GM12878 (cell line): ENCODE results near the gene CSMD2. TPM values are rescaled to one million over a fixed set of nuclear protein-coding genes. Genes with fewer than 3 reads are reported as not detected.

Experiments used
- ATAC-seq: fragments of 200-7000 bp; cut with Tn5 transposase; 3 replicates; pipeline ENCODE4 v1.9.1; 2020; ENCODE audit warnings: mild to moderate bottlenecking, moderate library complexity
- BruUV-seq: library from RNA; stranded (reverse); fragments of 400-500 nt; replicated peaks from 2 replicates; lab custom pipeline; 2021; lab: Mats Ljungman, UMichigan
- CTCF ChIA-PET: fragments of 300-600 bp; sonication (Branson Sonifier 250); formaldehyde crosslinking; extraction: SDS; loops from one replicate; lab custom pipeline; 2021; ENCODE audit warnings: inconsistent platforms; lab: Yijun Ruan, JAX
- POLR2A ChIA-PET: fragments of 350-600 bp; formaldehyde crosslinking; extraction: SDS; loops from one replicate; lab custom pipeline; 2021; ENCODE audit warnings: inconsistent platforms; lab: Charles Lee
- RAD21 ChIA-PET: fragments of 300-600 bp; sonication (Branson Sonifier 250); formaldehyde crosslinking; loops from one replicate; lab custom pipeline; 2023; ENCODE audit warnings: antibody characterized with exemption; ENCODE audit not compliant: unreplicated experiment; lab: Charles Lee
- SMC1A ChIA-PET: fragments of 300-600 bp; sonication (Branson Sonifier 250); formaldehyde crosslinking; loops from one replicate; lab custom pipeline; 2023; ENCODE audit not compliant: unreplicated experiment, uncharacterized antibody; lab: Charles Lee
- DNase-seq: peaks from one replicate; pipeline ENCODE4 v3.0.0-alpha.2; 2011; ENCODE audit warnings: low read depth, low spot score
- FAIRE-seq: peaks from 3 replicates; lab custom pipeline; 2011; peaks lifted over from hg19 to GRCh38; lab: Jason Lieb, UNC
- H2AFZ ChIP-seq: 2 replicates; pipeline ENCODE4 v1.6.0; 2011; ENCODE audit warnings: low read depth, low read length, control low read depth; ENCODE audit not compliant: control insufficient read depth
- H3K27ac ChIP-seq: 2 replicates; pipeline ENCODE4 v1.5.1; 2011; ENCODE audit warnings: control low read depth; ENCODE audit not compliant: control insufficient read depth, insufficient read depth
- H3K27me3 ChIP-seq, 2 experiments: replicated peaks in 1 of 2; 2 replicates each; pipeline versions ENCODE4 v1.6.0 to v1.6.1; 2011; ENCODE audit warnings: low read length in 1 of 2; ENCODE audit not compliant: control insufficient read depth in 2 of 2, insufficient read depth in 2 of 2
- H3K36me3 ChIP-seq, 2 experiments: 2 replicates each; pipeline ENCODE4 v1.5.1; 2011; ENCODE audit warnings: low read length in 1 of 2; ENCODE audit not compliant: control insufficient read depth in 2 of 2, insufficient read depth in 2 of 2
- H3K4me1 ChIP-seq: 2 replicates; pipeline ENCODE4 v1.6.1; 2011; ENCODE audit warnings: mild to moderate bottlenecking, low read length, moderate library complexity, mixed read lengths; ENCODE audit not compliant: control insufficient read depth, insufficient read depth
- H3K4me2 ChIP-seq: 2 replicates; pipeline ENCODE4 v1.6.0; 2011; ENCODE audit warnings: control low read depth; ENCODE audit not compliant: control insufficient read depth, insufficient read depth
- H3K4me3 ChIP-seq: fragments of 200-600 bp; sonication (generic); 2 replicates; pipeline ENCODE4 v1.5.1; 2016
- H3K79me2 ChIP-seq: 2 replicates; pipeline ENCODE4 v1.6.0; 2011; ENCODE audit warnings: low read length; ENCODE audit not compliant: control insufficient read depth, insufficient read depth
- H3K9ac ChIP-seq: 2 replicates; pipeline ENCODE4 v1.8.0; 2011; ENCODE audit warnings: low read length, control low read depth, mixed read lengths; ENCODE audit not compliant: control insufficient read depth, insufficient read depth
- H3K9me3 ChIP-seq: replicated peaks from 3 replicates; pipeline ENCODE4 v1.5.1; 2011; ENCODE audit warnings: mild to moderate bottlenecking, low read length; ENCODE audit not compliant: control insufficient read depth, insufficient read depth
- H4K20me1 ChIP-seq: 2 replicates; pipeline ENCODE4 v1.6.0; 2011; ENCODE audit not compliant: control insufficient read depth, insufficient read depth
- DPF2 ChIP-seq: fragments of 450-650 bp; IDR thresholded peaks from 2 replicates; pipeline ENCODE4 v1.6.1; 2017; ENCODE audit warnings: mild to moderate bottlenecking
- SUZ12 ChIP-seq: fragments of 200-600 bp; sonication (generic); IDR thresholded peaks from one replicate; pipeline ENCODE4 v1.6.1; 2018; ENCODE audit warnings: antibody characterized with exemption, mild to moderate bottlenecking; ENCODE audit not compliant: unreplicated experiment
- ZBTB11 ChIP-seq: fragments of 450-650 bp; formaldehyde crosslinking; IDR thresholded peaks from 2 replicates; pipeline ENCODE4 v1.5.0; 2022; ENCODE audit warnings: mild to moderate bottlenecking, missing genetic modification characterization
- WGBS: methylation state at CpG from one replicate; pipeline ENCODE4 v1.1.6; 2016; ENCODE audit warnings: low lambda C conversion rate; ENCODE audit not compliant: insufficient replicate concordance, insufficient coverage; ENCODE audit errors: missing lambda C conversion rate; 5-methylcytosine and 5-hydroxymethylcytosine counted together
- in situ Hi-C: fragments of 300-500 bp; cut with MboI; formaldehyde crosslinking; loops from 9 replicates; pipeline ENCODE4 v1.14.3; 2018; ENCODE audit warnings: mixed read lengths
- intact Hi-C: fragments of 100-400 bp; cut with micrococcal nuclease; formaldehyde crosslinking; loops from one replicate; pipeline ENCODE4 v1.14.2; 2022; ENCODE audit not compliant: unreplicated experiment
- polyA plus RNA-seq, 11 experiments: library from polyadenylated mRNA; depleted of rRNA in 4 of 11; unstranded in 6 of 11; stranded (reverse) in 5 of 11; fragments of >200 nt; fragmentation: Nextera tagmentation in 4 of 11; fragmentation: Illumina TruSeq in 1 of 11; extraction: Ambion mirVana in 4 of 11; extraction: Trizol in 1 of 11; gene quantifications; 1 replicate in 1 of 11; 2 replicates in 10 of 11; pipeline versions ENCODE4 v1.2.1 to v1.2.3, GENCODE V29; 2011 to 2016; ENCODE audit warnings: inconsistent platforms in 2 of 11, missing spikeins in 2 of 11, low read depth in 1 of 11
- total RNA-seq, 4 experiments: library from RNA; depleted of rRNA in 3 of 4; stranded (reverse); fragments of >200 nt in 3 of 4; fragmentation: Illumina TruSeq in 1 of 4; extraction: Trizol in 1 of 4; gene quantifications; 2 replicates each; pipeline versions ENCODE4 v1.2.1 to v1.2.3, GENCODE V29; 2013 to 2021

CSMD2 gene
- total and polyA plus RNA-seq, 10 of the 15 experiments (the other 5 are each of a cell fraction or from before 2014, with no cell fraction given): under 0.01 TPM; not detected in 9

GRCh38 chr1:33985656-33986055 is 179.4 kb downstream of the CSMD2 start:
- in situ Hi-C loops: no loop called here
- no peaks in the 10 kb centered on the region for H4K20me1 ChIP-seq
- DNase-seq: no peak
- intact Hi-C loops: no loop called here
- H3K4me1 ChIP-seq: no peaks in the 10 kb centered on the region
- SMC1A ChIA-PET: no interaction called here
- H3K36me3 ChIP-seq: no peaks in the 10 kb centered on the region
- POLR2A ChIA-PET: no interaction called here
- H3K27me3 ChIP-seq: peaks cover 0 to 1% of the 10 kb centered on the region in 2 experiments; a peak in 2 of 4 replicates
- TF ChIP-seq ZBTB11 (CRISPR knock-in tag) (no peak), SUZ12 (no peak), DPF2 (no peak)
- H3K9ac ChIP-seq: no peak overlapping the region
- no peak overlapping the region for H3K4me2 ChIP-seq
- CTCF ChIA-PET: no interaction called here
- H2AFZ ChIP-seq: no peak overlapping the region
- WGBS: 15% methylated on average over 4 of the region's 4 CpGs
- RAD21 ChIA-PET: no interaction called here
- no TSS peak for BruUV-seq
- H3K9me3 ChIP-seq: no peaks in the 10 kb centered on the region
- H3K27ac ChIP-seq: no peak overlapping the region
- no peak for FAIRE-seq
- H3K79me2 ChIP-seq: no peaks in the 10 kb centered on the region
- no peak overlapping the region for H3K4me3 ChIP-seq
- no peak for ATAC-seq
